ENCODE results near the gene IL27RA. TPM values are rescaled to one million over a fixed set of nuclear protein-coding genes. Genes with fewer than 3 reads are reported as not detected.

The IL27RA gene
- total RNA-seq, result 1.2 and 4.1 TPM in 2 replicates

GRCh38 chr19:14031719-14032480, at the start of gene IL27RA:
Gene IL27RA (plus strand): TSS chr19:14031762. CDS start chr19:14031873, 111 bp downstream.
- peak; percentile 40 to 49 for DNase-seq (ENCODE audit: low read depth in 2 of 2)

DNA sequence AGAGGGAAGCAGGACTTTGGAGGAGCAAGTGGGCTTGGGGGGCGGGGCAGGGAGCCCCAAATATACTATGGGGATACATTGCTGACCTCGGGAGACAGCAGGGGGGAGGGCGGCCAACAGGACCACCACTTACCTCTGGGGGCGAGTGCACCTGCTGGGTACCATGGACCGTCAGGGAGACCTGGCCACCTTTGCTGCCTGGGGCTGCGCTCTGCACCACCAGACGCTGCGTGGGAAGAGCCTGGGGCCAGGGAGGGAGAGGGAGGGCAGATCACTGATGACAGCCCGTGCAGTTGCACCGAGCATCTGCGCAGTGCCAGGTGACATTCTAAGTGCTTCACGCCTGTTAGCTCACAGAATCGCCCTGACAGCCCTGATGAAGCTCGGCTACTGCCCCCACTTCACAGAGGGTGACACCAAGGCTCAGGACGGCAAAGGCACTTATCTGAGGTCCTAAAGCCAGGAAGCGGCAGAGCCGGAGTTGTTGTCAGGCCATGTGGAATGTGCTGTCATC, 49.5 kb upstream of the IL27RA start:
- no peak for DNase-seq (ENCODE audit: low read depth in 2 of 2)

GRCh38 chr19:13982773-13983172, 48.8 kb upstream of the IL27RA start:
- DNase-seq (ENCODE audit: low read depth in 2 of 2), result no peak

GRCh38 chr19:13983213-13983889, 48.2 kb upstream of the IL27RA start:
- no peak for DNase-seq (ENCODE audit: low read depth in 2 of 2)

- no peak for DNase-seq (ENCODE audit: low read depth in 2 of 2)
These were observed 47.4 kb upstream of the IL27RA start for GRCh38 chr19:13984186-13984585.

DNA sequence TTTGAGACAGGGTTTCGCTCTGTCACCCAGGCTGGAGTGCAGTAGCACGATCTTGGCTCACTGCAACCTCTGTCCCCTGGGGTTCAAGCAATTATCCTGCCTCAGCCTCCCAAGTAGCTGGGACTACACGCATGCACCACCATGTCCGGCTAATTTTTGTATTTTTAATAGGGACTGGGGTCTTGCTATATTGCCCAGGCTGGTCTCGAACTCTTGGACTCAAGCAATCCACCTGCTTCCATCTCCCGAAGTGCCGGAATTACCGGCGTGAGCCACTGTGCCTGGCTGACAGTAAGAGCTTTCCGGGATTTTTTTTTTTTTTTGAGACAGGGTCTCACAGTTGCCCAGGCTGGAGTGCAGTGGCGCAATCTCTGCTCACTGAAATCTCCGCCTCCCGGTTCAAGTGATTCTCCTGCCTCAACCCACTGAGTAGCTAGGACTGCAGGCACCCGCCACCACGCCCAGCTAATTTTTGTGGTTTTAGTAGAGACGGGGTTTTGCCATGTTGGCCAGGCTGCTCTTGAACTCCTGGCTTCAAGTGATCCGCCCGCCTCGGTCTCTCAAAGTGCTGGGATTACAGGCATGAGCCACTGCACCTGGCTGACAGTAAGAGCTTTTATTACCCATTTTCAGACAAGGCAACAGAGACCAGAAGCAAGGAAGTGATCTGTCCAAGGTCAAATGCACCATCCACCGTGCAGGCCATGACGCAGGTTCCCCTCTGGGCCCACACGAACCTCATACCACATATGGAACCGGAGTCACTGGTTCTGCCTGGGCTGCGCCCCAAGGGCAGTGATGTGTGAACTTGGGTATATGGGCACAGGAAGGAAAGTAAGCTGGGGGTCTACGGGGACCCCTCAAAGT, 46.5 kb upstream of the IL27RA start:
- DNase-seq (ENCODE audit: low read depth in 2 of 2), result no peak

DNA sequence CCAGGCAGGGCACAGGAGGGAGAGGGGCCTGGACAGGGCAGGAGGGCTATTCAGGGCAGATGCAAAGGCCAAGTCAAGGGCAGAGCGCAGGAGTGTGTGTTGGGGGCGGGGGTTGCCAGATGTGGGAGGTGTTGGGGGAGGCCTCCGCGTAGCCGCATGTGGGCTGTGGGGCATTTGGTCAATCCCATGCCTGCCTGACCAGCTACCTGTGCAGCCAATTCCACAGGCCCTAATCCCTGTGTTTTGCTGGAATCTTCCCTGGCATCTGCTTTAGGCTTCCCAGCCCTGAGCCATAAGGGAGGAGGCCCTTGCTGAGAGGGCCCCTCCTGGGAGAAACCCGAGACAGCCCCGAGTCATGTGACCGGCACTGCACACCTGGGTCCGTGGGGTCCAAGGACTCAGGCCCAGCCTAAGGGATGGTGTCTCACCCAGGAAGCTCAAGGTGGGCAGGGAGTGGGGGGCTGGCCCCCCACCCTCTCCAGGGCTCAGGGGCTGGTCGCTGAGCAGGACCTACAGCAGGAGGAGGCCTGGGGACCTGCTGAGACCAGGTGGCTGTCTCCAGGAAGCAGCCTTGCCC, 45.7 kb upstream of the IL27RA start:
- DNase-seq (ENCODE audit: low read depth in 2 of 2), result no peak

DNA sequence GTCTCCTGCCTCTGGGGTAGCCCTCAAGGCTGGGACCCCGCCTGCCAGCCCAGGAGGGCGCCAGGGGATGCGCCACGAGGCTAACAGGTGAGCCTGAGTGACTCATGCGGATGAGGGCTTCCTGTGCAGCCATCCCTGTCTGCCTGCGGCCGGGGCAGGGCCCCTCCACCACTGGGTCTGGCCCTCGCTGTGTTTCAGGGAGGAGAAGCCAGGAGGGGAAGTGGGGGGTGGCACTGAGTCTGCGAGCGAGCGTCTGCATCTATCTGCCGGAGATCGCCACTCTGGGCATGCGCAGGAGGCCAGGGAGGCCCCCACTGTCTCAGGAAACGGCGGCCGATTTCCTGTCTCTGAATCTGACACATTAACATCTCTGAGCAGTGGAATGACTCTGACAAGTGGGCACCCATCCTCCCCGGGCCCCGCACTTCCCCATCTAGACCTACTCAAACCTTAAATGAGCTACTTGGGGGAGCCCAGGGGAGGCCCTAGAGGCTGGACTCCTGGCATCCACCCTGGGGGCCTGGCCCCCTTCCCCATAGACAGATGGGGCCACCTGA, 45.1 kb upstream of the IL27RA start:
- peak; percentile 88 to 92 for DNase-seq (ENCODE audit: low read depth in 2 of 2)

DNA sequence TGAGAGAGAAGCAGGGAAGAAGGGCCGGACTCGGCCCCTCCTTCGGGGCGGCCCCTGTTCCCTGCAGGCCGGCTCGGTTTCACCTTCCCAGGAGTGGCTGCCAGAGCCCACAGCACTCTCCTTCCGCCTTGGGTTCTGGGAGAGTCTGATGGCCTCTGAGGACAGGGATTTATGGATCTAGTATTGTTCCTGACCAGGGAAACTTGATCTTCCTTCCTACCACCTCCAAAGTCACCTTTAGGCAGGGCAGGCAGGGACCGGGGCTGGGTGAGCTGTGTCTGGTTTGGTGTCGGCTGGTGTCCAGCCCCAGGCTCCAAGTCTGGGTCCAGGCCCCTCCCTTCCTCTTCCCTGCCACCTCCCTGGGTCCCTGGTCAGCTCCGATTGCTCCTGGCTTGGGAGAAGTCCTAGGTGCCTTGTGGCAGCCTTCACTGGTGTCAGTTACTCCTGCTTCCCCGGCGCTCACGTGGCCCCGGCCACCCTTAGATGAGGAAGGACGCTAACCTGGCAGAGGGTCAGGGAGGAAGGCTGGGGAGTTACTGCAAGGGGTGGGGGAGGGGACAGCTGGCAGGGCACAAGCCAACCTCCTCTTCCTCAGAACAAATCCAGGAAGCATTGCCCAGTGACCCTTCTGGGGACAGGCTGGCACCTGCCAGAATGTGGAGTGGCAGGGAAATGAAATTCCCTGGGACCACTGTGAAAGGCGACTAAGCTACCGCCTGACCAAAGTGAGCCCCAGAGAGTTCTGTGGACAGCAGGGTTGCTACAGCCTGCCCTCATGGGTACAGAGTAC, 44.3 kb upstream of the IL27RA start:
- peak in 1 of 2 donors; percentile 14 for DNase-seq (ENCODE audit: low read depth in 2 of 2)

DNA sequence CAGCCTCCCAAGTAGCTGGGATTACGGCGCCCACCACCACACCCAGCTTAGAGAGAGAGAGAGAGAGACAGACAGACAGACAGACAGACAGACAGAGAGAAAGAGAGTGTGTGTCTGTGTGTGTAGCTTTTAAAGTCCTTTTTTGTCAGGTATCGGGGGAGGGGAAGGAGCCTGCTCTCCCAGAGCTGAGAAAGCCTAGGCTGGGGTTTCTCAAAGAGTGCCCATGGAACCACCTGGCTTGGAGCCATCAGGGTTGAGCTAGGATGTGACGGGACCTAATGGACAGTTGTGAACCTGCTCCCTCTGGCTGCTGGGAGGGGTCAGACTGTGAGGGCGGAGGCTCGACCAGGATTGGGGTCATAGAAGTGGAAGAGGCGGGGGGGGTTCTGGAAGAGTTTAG, 42.1 kb upstream of the IL27RA start:
- no peak for DNase-seq (ENCODE audit: low read depth in 2 of 2)

DNA sequence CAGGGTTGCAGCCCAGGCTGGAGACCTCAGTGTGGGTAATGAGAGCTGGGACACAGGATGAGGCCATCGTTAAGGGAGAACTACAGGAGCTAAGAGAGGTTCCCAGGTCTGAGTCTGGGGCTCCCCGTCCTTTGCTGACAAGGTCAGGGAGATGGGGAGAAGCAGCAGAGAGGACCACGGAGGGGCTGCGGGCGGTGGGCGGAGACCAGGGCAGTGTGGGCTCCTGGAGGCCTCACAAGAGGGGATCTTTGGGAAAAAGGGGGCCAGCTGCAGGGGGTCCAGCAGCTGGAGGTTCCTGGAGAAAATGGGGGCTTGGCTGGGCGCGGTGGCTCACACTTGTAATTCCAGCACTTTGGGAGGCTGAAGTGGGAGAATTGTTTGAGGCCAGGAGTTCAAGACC, 41.5 kb upstream of the IL27RA start:
- no peak for DNase-seq (ENCODE audit: low read depth in 2 of 2)

DNA sequence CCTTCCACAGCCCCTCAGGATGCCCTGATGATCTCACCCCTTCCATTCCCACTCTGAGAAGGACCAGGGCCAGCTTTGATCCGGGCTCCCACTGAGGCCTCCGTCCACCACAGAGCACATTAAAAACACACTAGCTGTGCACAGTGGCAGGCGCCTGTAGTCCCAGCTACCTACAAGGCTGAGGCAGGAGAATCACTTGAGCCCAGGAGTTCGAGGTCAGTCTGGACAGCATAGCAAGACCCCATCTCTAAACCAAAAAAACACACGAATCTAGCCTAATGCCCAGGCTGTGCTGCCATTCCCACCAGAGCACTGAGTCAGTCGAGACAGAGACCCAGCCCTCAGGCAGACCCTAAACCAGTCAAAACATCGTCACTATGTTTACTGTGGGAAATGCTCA, 39.5 kb upstream of the IL27RA start:
- no peak for DNase-seq (ENCODE audit: low read depth in 2 of 2)

- no peak for DNase-seq (ENCODE audit: low read depth in 2 of 2)
These were observed 37.8 kb upstream of the IL27RA start for GRCh38 chr19:13993590-13994300.

- DNase-seq (ENCODE audit: low read depth in 2 of 2), result peak; percentile 42 to 74
These were observed 36.4 kb upstream of the IL27RA start for GRCh38 chr19:13995017-13995728.

DNA sequence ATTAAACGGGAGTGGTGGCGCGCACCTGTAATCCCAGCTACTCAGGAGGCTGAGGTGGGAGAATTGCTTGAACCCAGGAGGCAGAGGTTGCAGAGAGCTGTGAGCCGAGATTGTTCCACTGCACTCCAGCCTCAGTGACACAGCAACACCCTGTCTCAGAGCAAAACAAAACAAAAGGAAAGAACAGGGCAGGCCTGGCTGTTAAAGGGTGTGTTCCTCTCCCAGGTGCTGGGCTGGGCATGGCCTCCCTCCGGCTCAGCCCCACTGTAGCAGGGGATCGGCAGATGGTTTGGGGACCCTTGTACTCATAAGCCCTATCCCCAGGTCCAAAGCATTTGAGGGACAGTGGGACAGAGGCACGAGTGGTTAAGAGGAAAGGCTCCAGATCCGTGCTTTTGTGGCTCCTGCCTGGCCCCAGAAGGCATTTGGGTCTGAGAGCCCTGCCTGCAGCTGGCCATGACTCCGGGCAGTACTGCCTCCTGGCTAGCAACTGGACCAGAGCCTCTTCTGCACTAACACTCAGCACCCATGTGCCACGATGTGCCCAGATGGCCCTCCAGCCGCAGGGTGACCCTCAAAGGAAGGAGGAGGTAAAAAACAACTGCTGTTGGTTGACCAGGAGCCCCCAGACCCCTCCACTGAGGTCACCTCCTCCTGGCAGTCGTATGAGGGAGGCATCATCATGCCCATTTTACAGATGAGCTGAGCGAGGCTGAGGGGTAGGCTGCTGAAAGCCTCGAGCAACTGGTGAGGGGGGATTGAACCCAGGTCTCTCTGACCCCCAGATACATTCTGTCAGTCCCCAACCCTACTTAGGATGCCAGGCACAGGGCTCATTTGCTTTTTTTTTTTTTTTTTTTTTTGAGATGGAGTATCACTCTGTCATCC, 35.4 kb upstream of the IL27RA start:
- no peak for DNase-seq (ENCODE audit: low read depth in 2 of 2)

GRCh38 chr19:13996928-13997630, 34.5 kb upstream of the IL27RA start:
- no peak for DNase-seq (ENCODE audit: low read depth in 2 of 2)

DNA sequence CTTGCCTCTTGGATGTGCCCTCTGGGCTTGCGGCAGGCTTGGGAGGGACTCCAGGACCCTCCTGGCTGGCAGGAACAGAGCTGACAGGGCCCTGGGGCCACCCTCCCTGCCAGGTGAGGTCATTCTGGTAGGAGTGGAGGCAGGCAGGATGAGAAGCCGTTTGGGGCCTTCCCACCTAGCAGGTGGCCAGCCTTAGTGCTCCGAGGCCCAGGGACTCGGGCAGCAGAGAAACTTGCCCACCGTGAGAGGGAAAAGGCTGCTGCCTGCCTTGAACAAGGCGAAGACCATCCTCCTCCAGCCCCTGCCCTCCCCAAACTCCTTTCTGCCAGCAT, 34.0 kb upstream of the IL27RA start:
- DNase-seq (ENCODE audit: low read depth in 2 of 2), result no peak

GRCh38 chr19:13998426-13998825, 33.1 kb upstream of the IL27RA start:
- no peak for DNase-seq (ENCODE audit: low read depth in 2 of 2)
